HG02870 (cell line): ENCODE results near the gene FAM131A.
"Not testable (repeated sequence)": the region's sequence is repeated elsewhere in the genome, so short reads cannot be mapped to it uniquely, and the experiment has no call there.

Source experiments
- ATAC-seq: cut with Tn5 transposase; IDR thresholded peaks from one replicate; pipeline ENCODE4 v1.9.1; 2021; ENCODE audit warnings: mild to moderate bottlenecking, moderate library complexity; ENCODE audit not compliant: unreplicated experiment

Gene FAM131A

GRCh38 chr3:184338511-184338945 lies 1.1 kb downstream of the FAM131A start:
- ATAC-seq, result no peak

DNA sequence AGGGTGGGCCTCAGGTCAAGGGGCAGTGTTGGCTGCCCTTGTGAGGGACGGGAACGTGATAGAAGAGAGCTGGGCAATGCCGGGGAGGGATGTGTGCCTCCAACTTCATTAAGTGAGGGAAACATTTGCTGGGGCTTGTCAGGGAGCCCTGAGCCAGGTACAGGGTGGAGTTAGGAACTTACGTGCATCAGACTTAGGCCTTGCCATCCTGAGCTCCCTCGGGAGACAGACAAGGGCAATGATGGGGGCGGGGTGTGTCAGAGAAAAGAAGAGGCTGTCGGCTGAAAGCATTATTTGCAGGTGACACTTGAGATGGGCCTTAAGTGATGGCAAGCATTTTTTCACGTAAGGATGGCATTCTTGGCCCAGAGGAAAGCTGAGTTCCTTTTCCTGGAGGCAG lies 1.6 kb downstream of the FAM131A start:
- ATAC-seq, result no peak

GRCh38 chr3:184339451-184340135 lies 2.2 kb downstream of the FAM131A start:
- not testable (repeated sequence) for ATAC-seq

DNA sequence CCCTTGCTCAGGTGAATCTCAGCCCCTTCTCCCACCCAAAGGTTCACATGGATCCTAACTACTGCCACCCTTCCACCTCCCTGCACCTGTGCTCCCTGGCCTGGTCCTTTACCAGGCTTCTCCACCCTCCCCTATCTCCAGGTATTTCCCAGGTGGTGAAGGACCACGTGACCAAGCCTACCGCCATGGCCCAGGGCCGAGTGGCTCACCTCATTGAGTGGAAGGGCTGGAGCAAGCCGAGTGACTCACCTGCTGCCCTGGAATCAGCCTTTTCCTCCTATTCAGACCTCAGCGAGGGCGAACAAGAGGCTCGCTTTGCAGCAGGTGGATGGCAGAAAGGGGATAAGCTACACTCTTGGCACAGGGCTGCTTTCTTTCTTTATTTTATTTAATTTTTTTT lies 4.5 kb downstream of the FAM131A start:
- no peak for ATAC-seq

DNA sequence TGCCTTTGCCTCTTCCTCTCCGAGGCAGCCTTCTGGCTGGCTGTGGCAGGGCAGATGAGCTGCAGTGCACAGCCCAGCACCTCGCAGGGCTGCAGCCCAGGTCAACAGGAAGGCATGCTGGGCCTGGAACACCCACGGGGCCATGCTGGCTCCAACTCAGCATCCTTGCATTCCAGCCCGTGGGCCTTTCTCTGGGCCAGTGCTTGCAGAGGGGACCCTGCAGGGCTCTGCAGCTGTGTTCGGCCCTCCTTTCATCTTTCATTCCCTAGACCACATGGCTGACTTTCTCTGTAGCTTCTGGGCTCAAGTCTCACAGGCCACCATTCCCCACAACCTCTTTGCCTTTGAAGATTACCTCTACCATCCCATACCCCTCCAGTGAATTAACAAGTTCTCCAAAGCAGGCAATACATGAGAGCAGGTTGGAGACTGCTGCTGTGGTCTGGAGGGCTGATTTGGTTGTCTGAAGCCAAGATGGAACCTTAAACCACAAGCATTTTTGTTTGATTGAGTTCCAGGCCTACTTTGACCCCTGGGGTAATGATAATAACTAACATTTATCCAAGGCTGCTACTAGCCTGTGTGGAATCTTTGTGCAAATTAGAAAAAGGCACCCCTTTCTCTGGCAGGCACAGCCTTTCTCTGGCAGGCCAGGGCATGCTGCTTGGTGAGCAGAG lies 5.9 kb downstream of the FAM131A start:
- no peak for ATAC-seq

DNA sequence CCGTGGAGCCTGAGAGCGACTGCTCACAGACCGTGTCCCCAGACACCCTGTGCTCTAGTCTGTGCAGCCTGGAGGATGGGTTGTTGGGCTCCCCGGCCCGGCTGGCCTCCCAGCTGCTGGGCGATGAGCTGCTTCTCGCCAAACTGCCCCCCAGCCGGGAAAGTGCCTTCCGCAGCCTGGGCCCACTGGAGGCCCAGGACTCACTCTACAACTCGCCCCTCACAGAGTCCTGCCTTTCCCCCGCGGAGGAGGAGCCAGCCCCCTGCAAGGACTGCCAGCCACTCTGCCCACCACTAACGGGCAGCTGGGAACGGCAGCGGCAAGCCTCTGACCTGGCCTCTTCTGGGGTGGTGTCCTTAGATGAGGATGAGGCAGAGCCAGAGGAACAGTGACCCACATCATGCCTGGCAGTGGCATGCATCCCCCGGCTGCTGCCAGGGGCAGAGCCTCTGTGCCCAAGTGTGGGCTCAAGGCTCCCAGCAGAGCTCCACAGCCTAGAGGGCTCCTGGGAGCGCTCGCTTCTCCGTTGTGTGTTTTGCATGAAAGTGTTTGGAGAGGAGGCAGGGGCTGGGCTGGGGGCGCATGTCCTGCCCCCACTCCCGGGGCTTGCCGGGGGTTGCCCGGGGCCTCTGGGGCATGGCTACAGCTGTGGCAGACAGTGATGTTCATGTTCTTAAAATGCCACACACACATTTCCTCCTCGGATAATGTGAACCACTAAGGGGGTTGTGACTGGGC lies 7.3 kb downstream of the FAM131A start:
- ATAC-seq, result no peak

DNA sequence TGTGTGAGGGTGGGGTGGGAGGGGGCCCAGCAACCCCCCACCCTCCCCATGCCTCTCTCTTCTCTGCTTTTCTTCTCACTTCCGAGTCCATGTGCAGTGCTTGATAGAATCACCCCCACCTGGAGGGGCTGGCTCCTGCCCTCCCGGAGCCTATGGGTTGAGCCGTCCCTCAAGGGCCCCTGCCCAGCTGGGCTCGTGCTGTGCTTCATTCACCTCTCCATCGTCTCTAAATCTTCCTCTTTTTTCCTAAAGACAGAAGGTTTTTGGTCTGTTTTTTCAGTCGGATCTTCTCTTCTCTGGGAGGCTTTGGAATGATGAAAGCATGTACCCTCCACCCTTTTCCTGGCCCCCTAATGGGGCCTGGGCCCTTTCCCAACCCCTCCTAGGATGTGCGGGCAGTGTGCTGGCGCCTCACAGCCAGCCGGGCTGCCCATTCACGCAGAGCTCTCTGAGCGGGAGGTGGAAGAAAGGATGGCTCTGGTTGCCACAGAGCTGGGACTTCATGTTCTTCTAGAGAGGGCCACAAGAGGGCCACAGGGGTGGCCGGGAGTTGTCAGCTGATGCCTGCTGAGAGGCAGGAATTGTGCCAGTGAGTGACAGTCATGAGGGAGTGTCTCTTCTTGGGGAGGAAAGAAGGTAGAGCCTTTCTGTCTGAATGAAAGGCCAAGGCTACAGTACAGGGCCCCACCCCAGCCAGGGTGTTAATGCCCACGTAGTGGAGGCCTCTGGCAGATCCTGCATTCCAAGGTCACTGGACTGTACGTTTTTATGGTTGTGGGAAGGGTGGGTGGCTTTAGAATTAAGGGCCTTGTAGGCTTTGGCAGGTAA lies 8.1 kb downstream of the FAM131A start:
- ATAC-seq, result no peak

GRCh38 chr3:184346480-184347190 lies 9.2 kb downstream of the FAM131A start:
- no peak for ATAC-seq

GRCh38 chr3:184347321-184348056 lies 10.1 kb downstream of the FAM131A start:
- ATAC-seq, result no peak

- no peak for ATAC-seq
These were observed 10.6 kb downstream of the FAM131A start for GRCh38 chr3:184348057-184348382.

DNA sequence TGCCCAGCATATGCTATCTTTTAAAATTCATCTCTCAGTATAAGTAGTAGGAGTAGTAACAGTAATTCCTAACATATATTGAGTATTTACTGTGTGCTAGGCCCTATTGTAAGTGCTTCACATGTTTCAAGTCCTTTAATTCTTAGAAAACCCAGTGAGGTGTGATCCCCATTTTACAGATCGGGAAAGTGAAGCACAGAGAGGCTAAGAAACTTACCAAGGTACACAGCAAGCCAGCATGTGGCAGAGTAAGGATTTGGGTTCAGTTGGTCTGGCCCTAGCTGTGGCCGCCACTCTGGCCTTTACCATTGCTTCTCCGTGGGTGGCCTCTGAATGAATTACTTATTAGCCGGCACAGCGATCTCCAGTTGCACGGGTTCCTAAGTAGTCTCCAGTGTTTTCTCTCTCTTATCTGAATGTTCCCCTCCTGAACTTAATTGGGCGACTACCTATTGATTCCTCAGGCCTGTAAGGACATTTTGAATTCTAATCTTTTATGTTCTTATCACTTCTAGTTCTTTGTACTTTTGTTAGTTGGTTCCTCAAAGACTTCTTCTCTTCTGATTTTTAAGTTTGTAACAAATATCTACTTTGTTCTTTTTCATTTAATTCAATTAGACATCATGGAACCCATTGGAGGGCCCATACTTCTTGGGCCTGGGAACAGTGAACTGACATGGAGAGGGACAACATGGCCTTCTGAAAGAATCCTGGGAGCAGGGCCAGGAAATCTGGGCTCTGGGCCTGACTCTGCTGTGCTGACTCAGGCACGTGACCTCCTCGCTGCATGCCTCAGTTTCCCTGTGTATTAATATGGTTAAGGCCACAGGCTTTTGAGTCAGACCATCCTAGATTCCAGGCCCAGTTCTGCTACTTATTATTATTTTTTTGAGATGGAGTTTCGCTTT lies 12.4 kb downstream of the FAM131A start:
- ATAC-seq, result no peak

DNA sequence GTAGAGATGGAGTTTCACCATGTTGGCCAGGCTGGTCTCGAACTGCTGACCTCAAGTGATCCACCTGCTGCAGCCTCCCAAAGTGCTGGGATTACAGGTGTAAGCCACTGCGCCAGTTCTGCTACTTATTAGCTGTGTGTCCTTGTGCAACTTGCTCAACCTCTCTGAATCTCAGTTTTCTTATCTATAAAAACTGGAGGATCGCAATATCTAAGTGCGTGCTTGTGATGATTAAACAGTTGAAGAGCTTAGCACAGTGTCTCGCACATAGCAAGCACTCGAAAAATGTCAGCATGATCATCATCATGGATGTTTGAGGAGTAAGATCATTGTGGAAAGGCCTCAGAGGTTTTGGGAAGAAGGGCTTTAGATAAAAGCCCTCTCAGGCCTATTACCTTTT lies 13.2 kb downstream of the FAM131A start:
- no peak for ATAC-seq

DNA sequence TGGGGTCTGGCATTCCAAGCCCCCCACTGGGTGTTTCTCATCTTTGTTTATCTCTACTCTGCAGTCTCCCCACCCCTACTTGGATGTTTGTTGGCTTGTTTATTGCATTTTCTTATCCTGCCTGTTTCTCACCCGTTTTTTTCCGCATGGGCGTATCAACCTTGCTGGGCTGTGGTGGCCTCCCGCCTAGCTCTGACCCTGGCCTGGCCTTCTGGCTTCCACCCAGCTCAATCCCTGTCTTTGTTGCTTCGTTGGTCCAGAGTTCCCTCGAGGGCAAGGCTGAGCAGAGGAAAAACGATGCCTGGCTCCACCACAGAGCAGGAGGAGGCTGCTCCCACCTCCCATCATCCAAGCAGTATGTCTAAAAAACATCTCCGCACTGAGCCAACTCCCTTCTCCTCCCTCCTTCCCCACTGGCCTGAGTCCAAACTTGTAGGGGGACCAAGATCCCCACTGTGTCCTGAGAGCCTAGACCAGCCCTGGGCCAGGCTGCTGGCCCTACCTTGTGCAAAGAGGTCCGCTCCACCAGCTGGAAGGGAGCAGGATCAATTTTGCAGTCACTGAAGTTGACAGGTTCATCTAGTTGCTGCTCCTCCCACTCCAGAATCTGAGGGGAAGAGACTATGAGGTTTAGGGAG lies 14.2 kb downstream of the FAM131A start:
- ATAC-seq, result no peak

- no peak for ATAC-seq
These were observed 14.9 kb downstream of the FAM131A start for GRCh38 chr3:184352149-184352785.

DNA sequence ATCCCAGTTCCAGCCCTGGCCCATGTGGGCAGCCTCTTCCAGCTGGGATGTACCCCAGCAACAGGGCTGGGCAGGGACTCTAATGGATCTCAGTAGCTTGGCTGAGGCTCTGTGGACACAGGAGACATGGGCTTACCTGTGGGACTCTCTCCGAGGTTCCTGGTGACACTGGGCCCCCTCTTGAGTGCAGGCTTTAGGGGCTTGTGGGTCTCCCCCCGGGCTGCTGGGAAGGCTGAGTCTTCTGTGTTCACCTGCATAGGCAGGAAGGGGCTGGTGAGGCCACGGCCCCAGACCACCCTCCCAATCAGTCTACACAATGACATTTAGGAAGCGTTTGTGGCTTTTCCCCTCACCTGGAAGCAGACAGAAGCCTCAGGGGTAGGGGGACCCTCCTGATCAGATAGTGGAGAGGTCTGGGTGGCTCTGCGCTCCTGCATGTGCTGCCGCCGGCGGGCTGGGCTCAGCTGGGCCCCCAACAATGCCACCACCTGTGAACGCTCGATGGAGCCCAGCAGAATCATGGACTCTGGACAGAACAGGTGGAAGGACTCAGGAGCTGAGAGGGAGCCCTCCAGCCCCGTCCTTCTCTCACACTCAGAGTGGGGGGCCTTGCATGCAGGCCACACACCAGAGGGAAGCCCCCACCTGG lies 15.6 kb downstream of the FAM131A start:
- no peak for ATAC-seq

DNA sequence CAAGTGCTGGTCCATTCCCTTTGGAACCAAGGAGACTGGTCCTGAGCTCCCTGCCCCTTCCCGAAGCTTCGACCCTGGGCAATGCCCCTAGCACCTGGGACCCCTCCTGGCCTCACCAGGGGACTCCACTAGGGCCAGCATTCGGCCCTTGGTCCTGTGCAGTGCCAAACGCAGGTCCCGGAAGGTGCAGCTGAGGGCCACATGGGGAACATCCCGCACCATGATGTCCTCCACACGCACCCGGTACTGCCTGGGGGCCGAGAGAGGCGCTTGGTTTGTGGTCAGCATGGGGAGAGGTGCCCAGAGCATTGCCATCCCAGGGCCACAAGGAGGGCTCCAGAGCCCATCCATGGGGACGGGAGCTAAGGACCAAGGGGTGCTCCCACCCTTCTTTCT lies 16.1 kb downstream of the FAM131A start:
- ATAC-seq, result no peak

GRCh38 chr3:184354121-184354728 lies 16.8 kb downstream of the FAM131A start:
- no peak for ATAC-seq
